Left ventricle myocardium inferior (tissue), 1 donor: ENCODE measurements around the gene DBR1. TPM values are rescaled to one million over a fixed set of nuclear protein-coding genes. Genes with fewer than 3 reads are reported as not detected.

Experiments used
- DNase-seq: peaks from one replicate; pipeline ENCODE4 v3.0.0-alpha.2; 2020
- H3K27ac ChIP-seq: fragments of 200-600 bp; replicated peaks from 2 replicates; pipeline ENCODE4 v1.8.0; 2021
- H3K27me3 ChIP-seq: fragments of 200-600 bp; 2 replicates; pipeline ENCODE4 v1.8.0; 2021; ENCODE audit warnings: low read depth
- H3K36me3 ChIP-seq: fragments of 200-600 bp; 2 replicates; pipeline ENCODE4 v1.8.0; 2021
- H3K4me1 ChIP-seq: fragments of 200-600 bp; 2 replicates; pipeline ENCODE4 v1.8.0; 2021
- H3K4me3 ChIP-seq: fragments of 200-600 bp; 2 replicates; pipeline ENCODE4 v1.8.0; 2021; ENCODE audit warnings: mild to moderate bottlenecking, moderate library complexity
- H3K9me3 ChIP-seq: fragments of 200-600 bp; replicated peaks from 2 replicates; pipeline ENCODE4 v1.8.0; 2021
- CTCF ChIP-seq: fragments of 200-600 bp; IDR thresholded peaks from 2 replicates; pipeline ENCODE4 v1.8.0; 2021; ENCODE audit warnings: antibody characterized with exemption, mild to moderate bottlenecking, borderline replicate concordance
- intact Hi-C: fragments of 100-400 bp; cut with micrococcal nuclease; formaldehyde crosslinking; loops from one replicate; pipeline ENCODE4 v1.11.0; 2022
- total RNA-seq: library from RNA; stranded (reverse); fragmentation: NEBNext Ultra II Directional; extraction: Animal tissue kit (Norgen Biotek cat#: 25700); gene quantifications from one replicate; pipeline ENCODE4 v1.2.1, GENCODE V29; 2021
- donor health status: DM: no; HTN: yes; CAD: no; lungs with severe emphysema.

DBR1 gene
- total RNA-seq, 1 donor from 2014 or later = 7.9 TPM

- H3K9me3 ChIP-seq = no peaks in the 10 kb centered on the region
- H3K27me3 ChIP-seq = no peaks in the 10 kb centered on the region
- peaks cover 4% of the 10 kb centered on the region for H3K36me3 ChIP-seq
- peaks cover 43% of the 10 kb centered on the region for H3K4me1 ChIP-seq
- intact Hi-C loops = no loop called here
- no peak overlapping the region for H3K4me3 ChIP-seq
- TF ChIP-seq CTCF = no peak
- H3K27ac ChIP-seq = no peak overlapping the region
- no peak for DNase-seq
Observed at GRCh38 chr3:138197058-138197457, 22.3 kb upstream of the DBR1 start.

- Histone ChIP-seq H3K36me3 (peaks cover 4% of the 10 kb centered on the region), H3K27ac (no peak overlapping the region), H3K27me3 (no peaks in the 10 kb centered on the region), H3K4me1 (peaks cover 47% of the 10 kb centered on the region), H3K9me3 (no peaks in the 10 kb centered on the region), H3K4me3 (no peak overlapping the region)
- TF ChIP-seq CTCF = no peak
- DNase-seq = no peak
- intact Hi-C loops = no loop called here
Observed at GRCh38 chr3:138196023-138196422, 21.3 kb upstream of the DBR1 start.

GRCh38 chr3:138195481-138195880 is 20.8 kb upstream of the DBR1 start:
- H3K4me3 ChIP-seq = no peak overlapping the region
- peaks cover 4% of the 10 kb centered on the region for H3K36me3 ChIP-seq
- peaks cover 47% of the 10 kb centered on the region for H3K4me1 ChIP-seq
- H3K27me3 ChIP-seq = no peaks in the 10 kb centered on the region
- no peak for DNase-seq
- no peaks in the 10 kb centered on the region for H3K9me3 ChIP-seq
- TF ChIP-seq CTCF = no peak
- intact Hi-C loops = no loop called here
- no peak overlapping the region for H3K27ac ChIP-seq

GRCh38 chr3:138188013-138188730 is 13.5 kb upstream of the DBR1 start:
- intact Hi-C loops = no loop called here
- H3K27me3 ChIP-seq = peaks cover 7% of the 10 kb centered on the region
- peak overlapping the region; percentile 94 for H3K27ac ChIP-seq
- no peaks in the 10 kb centered on the region for H3K9me3 ChIP-seq
- no peak for TF ChIP-seq CTCF
- no peak for DNase-seq
- peak overlapping the region; percentile 93 for H3K4me3 ChIP-seq
- peaks cover 52% of the 10 kb centered on the region for H3K4me1 ChIP-seq
- H3K36me3 ChIP-seq = peaks cover 8% of the 10 kb centered on the region

- DNase-seq = peak; percentile 63
- Histone ChIP-seq H3K9me3 (no peaks in the 10 kb centered on the region), H3K27me3 (peaks cover 12% of the 10 kb centered on the region), H3K27ac (peak within 1 kb of the TSS; percentile 94), H3K4me3 (peak within 1 kb of the TSS; percentile 93), H3K4me1 (peaks cover 52% of the 10 kb centered on the region), H3K36me3 (peaks cover 6% of the 10 kb centered on the region)
- intact Hi-C loops = no loop called here
- TF ChIP-seq CTCF = no peak
Observed at GRCh38 chr3:138187296-138188012, 12.7 kb upstream of the DBR1 start, which contains the start of gene ARMC8. ARMC8 (plus strand) TSS chr3:138187301; CDS start chr3:138187555, 254 bp downstream.
